Naive thymus-derived CD4-positive, alpha-beta T cell (primary cell): Measurements from ENCODE around the gene GPR31. TPM values are rescaled to one million over a fixed set of nuclear protein-coding genes. Genes with fewer than 3 reads are reported as not detected.
"Not testable (repeated sequence)": the region's sequence is repeated elsewhere in the genome, so short reads cannot be mapped to it uniquely, and the experiment has no call there.

ENCODE experiments used
- ATAC-seq: fragments of 150-1000 bp; cut with Tn5 transposase; 2 replicates; pipeline ENCODE4 v1.10.0; 2021; ENCODE audit warnings: mild to moderate bottlenecking, moderate library complexity
- CTCF ChIA-PET: fragments of 350-600 bp; sonication (Branson Sonifier 250); formaldehyde crosslinking; loops from one replicate; lab custom pipeline; 2021; ENCODE audit warnings: antibody characterized with exemption; lab: Charles Lee
- POLR2A ChIA-PET: fragments of 350-600 bp; sonication (Branson Sonifier 250); formaldehyde crosslinking; loops from one replicate; lab custom pipeline; 2021; ENCODE audit warnings: antibody characterized with exemption, inconsistent platforms; lab: Charles Lee
- DNase-seq, 9 donors: peaks; one replicate each; pipeline versions ENCODE4 v3.0.0 to v3.0.0-alpha.2; 2020 to 2022; ENCODE audit warnings: mixed read lengths in 1 of 9
- H3K27ac ChIP-seq: one replicate; pipeline ENCODE4 v1.7.0; 2013; ENCODE audit warnings: mild to moderate bottlenecking, low read depth, low read length, moderate library complexity
- H3K27me3 ChIP-seq, 2 donors: one replicate each; pipeline ENCODE4 v1.7.0; 2013; ENCODE audit warnings: low read length in 2 of 2, mild to moderate bottlenecking in 2 of 2, moderate library complexity in 2 of 2; ENCODE audit not compliant: control insufficient read depth in 2 of 2, insufficient read depth in 2 of 2
- H3K36me3 ChIP-seq, 3 experiments: 1 replicate in 2 of 3; 2 replicates in 1 of 3; pipeline ENCODE4 v1.7.0; 2013; ENCODE audit warnings: low read length in 3 of 3, mild to moderate bottlenecking in 3 of 3, moderate library complexity in 1 of 3; ENCODE audit not compliant: insufficient read depth in 3 of 3, control insufficient read depth in 2 of 3
- H3K4me1 ChIP-seq, 2 donors: one replicate each; pipeline ENCODE4 v1.7.0; 2013; ENCODE audit warnings: low read length in 2 of 2, mild to moderate bottlenecking in 2 of 2, moderate library complexity in 1 of 2; ENCODE audit not compliant: control insufficient read depth in 2 of 2, insufficient read depth in 2 of 2
- H3K4me3 ChIP-seq: 2 replicates; pipeline ENCODE4 v1.7.0; 2013; ENCODE audit warnings: mild to moderate bottlenecking, low read length
- H3K9me3 ChIP-seq, 3 experiments: 1 replicate in 2 of 3; 2 replicates in 1 of 3; pipeline ENCODE4 v1.7.0; 2013; ENCODE audit warnings: low read length in 3 of 3; ENCODE audit not compliant: control insufficient read depth in 2 of 3
- H3K27ac Mint-ChIP-seq, 9 donors: one replicate each; pipeline ENCODE4 v1.8.0; 2020 to 2022; ENCODE audit warnings: mixed read lengths in 9 of 9, mild to moderate bottlenecking in 8 of 9, moderate library complexity in 5 of 9, inconsistent platforms in 2 of 9
- H3K27me3 Mint-ChIP-seq, 5 donors: one replicate each; pipeline ENCODE4 v1.8.0; 2021 to 2022; ENCODE audit warnings: mixed read lengths in 5 of 5, mild to moderate bottlenecking in 1 of 5
- H3K36me3 Mint-ChIP-seq, 5 donors: one replicate each; pipeline ENCODE4 v1.8.0; 2020 to 2022; ENCODE audit warnings: mixed read lengths in 5 of 5, mild to moderate bottlenecking in 3 of 5, inconsistent platforms in 1 of 5
- H3K4me1 Mint-ChIP-seq, 7 donors: one replicate each; pipeline ENCODE4 v1.8.0; 2020 to 2022; ENCODE audit warnings: mixed read lengths in 7 of 7, mild to moderate bottlenecking in 3 of 7, inconsistent platforms in 1 of 7
- H3K4me3 Mint-ChIP-seq, 10 donors: one replicate each; pipeline ENCODE4 v1.8.0; 2020 to 2022; ENCODE audit warnings: mild to moderate bottlenecking in 10 of 10, mixed read lengths in 10 of 10, moderate library complexity in 6 of 10, inconsistent platforms in 2 of 10
- H3K9me3 Mint-ChIP-seq, 11 donors: one replicate each; pipeline ENCODE4 v1.8.0; 2020 to 2022; ENCODE audit warnings: mixed read lengths in 11 of 11, mild to moderate bottlenecking in 4 of 11, inconsistent platforms in 1 of 11, moderate library complexity in 1 of 11
- intact Hi-C, 2 donors: fragments of 100-400 bp; cut with micrococcal nuclease; formaldehyde crosslinking; loops; one replicate each; pipeline ENCODE4 v1.15.1; 2023
- polyA plus RNA-seq, 2 donors: library from polyadenylated mRNA; unstranded; fragments of 300-500 nt; fragmentation: Illumina TruSeq; gene quantifications; one replicate each; pipeline ENCODE4 v1.2.3, GENCODE V29; 2021
- total RNA-seq, 6 experiments: library from RNA in 5 of 6; stranded (reverse) in 5 of 6; gene quantifications; 1 replicate in 5 of 6; 2 replicates in 1 of 6; pipeline ENCODE4 v1.2.3 and lab custom pipeline; 2021 to 2026

The GPR31 gene
- total and polyA plus RNA-seq, 7 experiments from 2014 or later, result not detected

- peaks cover 2 to 27% (median 10%) of the 10 kb centered on the region in 5 donors for H3K27me3 Mint-ChIP-seq
- H3K4me3 Mint-ChIP-seq, H3K4me1 Mint-ChIP-seq, DNase-seq, H3K36me3 ChIP-seq, H3K36me3 Mint-ChIP-seq, H3K9me3 Mint-ChIP-seq, POLR2A ChIA-PET, H3K27ac ChIP-seq, H3K9me3 ChIP-seq, H3K27ac Mint-ChIP-seq, H3K4me3 ChIP-seq, H3K27me3 ChIP-seq, intact Hi-C loops, H3K4me1 ChIP-seq: not testable (repeated sequence)
- peak; percentile 22 for ATAC-seq
- CTCF ChIA-PET, result interaction anchor here (1.0 kb wide), 1 partner anchor 53 kb away, joined by 3 read pairs; no protein-coding TSS in a partner anchor
Measured at GRCh38 chr6:167195941-167196610, 38.3 kb upstream of the GPR31 start.

- intact Hi-C loops, ATAC-seq, H3K36me3 Mint-ChIP-seq, H3K36me3 ChIP-seq, H3K27ac ChIP-seq, H3K4me1 Mint-ChIP-seq, H3K9me3 ChIP-seq, CTCF ChIA-PET, H3K9me3 Mint-ChIP-seq, H3K4me1 ChIP-seq, H3K4me3 Mint-ChIP-seq, H3K4me3 ChIP-seq, POLR2A ChIA-PET, H3K27ac Mint-ChIP-seq, H3K27me3 ChIP-seq, DNase-seq: not testable (repeated sequence)
- peaks cover 0 to 26% (median 11%) of the 10 kb centered on the region in 5 donors for H3K27me3 Mint-ChIP-seq
Measured at GRCh38 chr6:167193515-167194125, 35.8 kb upstream of the GPR31 start.

- H3K36me3 Mint-ChIP-seq, H3K4me1 ChIP-seq, H3K9me3 Mint-ChIP-seq, DNase-seq, POLR2A ChIA-PET, H3K9me3 ChIP-seq, H3K4me1 Mint-ChIP-seq, H3K36me3 ChIP-seq, H3K4me3 ChIP-seq, H3K27me3 ChIP-seq, H3K4me3 Mint-ChIP-seq, H3K27ac Mint-ChIP-seq, CTCF ChIA-PET, H3K27ac ChIP-seq, ATAC-seq, intact Hi-C loops: not testable (repeated sequence)
- H3K27me3 Mint-ChIP-seq, result peaks cover 0 to 11% (median 9%) of the 10 kb centered on the region in 5 donors
Measured at GRCh38 chr6:167191043-167191583, 33.3 kb upstream of the GPR31 start.

GRCh38 chr6:167187275-167187674, 29.5 kb upstream of the GPR31 start:
- H3K4me1 ChIP-seq, H3K9me3 ChIP-seq, POLR2A ChIA-PET, H3K4me1 Mint-ChIP-seq, H3K4me3 Mint-ChIP-seq, H3K9me3 Mint-ChIP-seq, H3K27ac ChIP-seq, CTCF ChIA-PET, H3K27me3 ChIP-seq, H3K36me3 ChIP-seq, H3K27ac Mint-ChIP-seq, H3K36me3 Mint-ChIP-seq, H3K4me3 ChIP-seq, ATAC-seq, DNase-seq: not testable (repeated sequence)
- intact Hi-C loops, result loop anchor here (5.0 to 10.0 kb wide), 2 partner anchors 98 to 180 kb away; no protein-coding TSS in a partner anchor
- peaks cover 0 to 11% (median 3%) of the 10 kb centered on the region in 5 donors for H3K27me3 Mint-ChIP-seq

- DNase-seq, H3K36me3 ChIP-seq, H3K4me1 Mint-ChIP-seq, POLR2A ChIA-PET, H3K36me3 Mint-ChIP-seq, H3K9me3 Mint-ChIP-seq, H3K27ac Mint-ChIP-seq, H3K4me3 ChIP-seq, H3K27ac ChIP-seq, CTCF ChIA-PET, H3K4me3 Mint-ChIP-seq, H3K4me1 ChIP-seq, H3K27me3 Mint-ChIP-seq, ATAC-seq, H3K27me3 ChIP-seq, H3K9me3 ChIP-seq: not testable (repeated sequence)
- intact Hi-C loops, result loop anchor here (5.0 to 10.0 kb wide), 2 partner anchors 100 to 182 kb away; no protein-coding TSS in a partner anchor
Measured at GRCh38 chr6:167185101-167185500, 27.3 kb upstream of the GPR31 start.

- CTCF ChIA-PET, H3K36me3 Mint-ChIP-seq, H3K4me3 ChIP-seq, POLR2A ChIA-PET, H3K36me3 ChIP-seq, H3K27ac Mint-ChIP-seq, H3K27ac ChIP-seq, H3K9me3 Mint-ChIP-seq, H3K4me3 Mint-ChIP-seq, H3K4me1 ChIP-seq, H3K27me3 Mint-ChIP-seq, H3K9me3 ChIP-seq, H3K27me3 ChIP-seq, H3K4me1 Mint-ChIP-seq: not testable (repeated sequence)
- intact Hi-C loops, result loop anchor here (5.0 to 10.0 kb wide), 3 partner anchors 102 to 714 kb away; no protein-coding TSS in a partner anchor
- ATAC-seq (peak; percentile 77), DNase-seq (peak in 1 of 9 donors; percentile 2)
Measured at GRCh38 chr6:167182913-167183314, 25.1 kb upstream of the GPR31 start.
